HG02973 (cell line): ENCODE results near the gene RPN1.
"Not testable (repeated sequence)": the region's sequence is repeated elsewhere in the genome, so short reads cannot be mapped to it uniquely, and the experiment has no call there.

Experiments
- ATAC-seq: cut with Tn5 transposase; IDR thresholded peaks from one replicate; pipeline ENCODE4 v1.9.1; 2021; ENCODE audit warnings: moderate library complexity; ENCODE audit not compliant: unreplicated experiment

RPN1 gene

DNA sequence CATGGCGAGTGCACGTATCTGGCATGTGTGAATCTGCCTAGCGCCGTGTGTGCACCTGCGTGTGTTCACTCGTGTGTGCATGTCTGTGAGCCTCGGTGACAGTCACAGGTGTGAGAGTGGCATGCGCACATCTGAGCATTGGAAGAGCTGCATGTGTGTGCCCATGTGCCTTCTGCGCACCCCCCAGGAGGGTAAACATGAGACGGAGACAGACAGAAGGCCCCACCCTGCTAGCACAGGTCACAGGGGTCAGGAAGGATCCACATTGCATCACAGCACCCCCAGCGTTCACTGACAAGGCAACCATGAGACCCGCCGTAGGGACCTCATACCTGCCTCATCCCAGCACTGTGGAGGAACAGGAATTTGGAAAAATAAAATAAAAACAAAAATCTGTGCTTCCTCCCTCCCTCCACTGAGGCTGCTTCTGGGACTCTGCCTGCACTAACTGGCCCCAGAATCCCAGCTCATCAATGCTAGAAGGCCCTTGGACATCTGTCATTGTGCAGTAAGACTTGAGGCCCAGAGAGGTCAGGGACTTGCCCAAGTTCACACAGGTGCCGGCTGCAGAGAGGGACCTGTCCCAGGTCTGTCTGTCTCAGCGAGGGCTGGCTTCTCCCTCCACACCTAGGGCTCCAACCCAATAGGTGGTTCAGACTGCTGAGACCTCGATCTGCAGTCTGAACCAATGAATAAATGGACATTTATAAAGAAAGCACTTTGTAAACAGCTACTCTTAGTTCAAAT lies 37.4 kb downstream of the RPN1 start:
- ATAC-seq = no peak

DNA sequence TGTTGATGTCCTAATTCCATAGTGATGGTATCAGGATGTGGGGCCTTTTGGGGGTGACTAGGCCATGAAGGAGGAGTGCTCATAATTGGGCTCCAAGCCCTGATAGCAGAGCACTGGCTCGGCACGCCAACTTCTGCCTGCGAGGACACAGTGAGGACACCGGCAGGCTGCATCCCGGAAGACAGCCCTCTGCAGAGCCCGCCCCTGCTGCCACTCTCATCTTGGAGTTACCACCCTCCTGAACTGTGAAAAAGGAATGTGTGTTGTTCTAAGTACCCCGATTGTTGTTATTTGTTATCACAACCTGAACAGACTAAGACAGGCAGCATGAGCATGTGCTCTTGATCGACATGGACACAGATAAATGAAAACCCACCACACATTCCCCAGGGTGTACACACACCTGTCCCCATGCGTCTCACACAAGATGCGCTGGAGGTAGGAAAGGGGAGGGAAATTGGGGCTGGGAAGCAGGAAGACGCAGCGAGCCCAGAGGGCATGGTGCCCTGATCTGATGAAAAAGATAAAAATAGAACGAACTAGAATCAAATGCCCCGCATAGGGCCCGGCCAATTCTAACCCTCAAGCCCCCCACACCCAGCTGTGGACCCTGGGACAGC lies 40.1 kb downstream of the RPN1 start:
- no peak for ATAC-seq

DNA sequence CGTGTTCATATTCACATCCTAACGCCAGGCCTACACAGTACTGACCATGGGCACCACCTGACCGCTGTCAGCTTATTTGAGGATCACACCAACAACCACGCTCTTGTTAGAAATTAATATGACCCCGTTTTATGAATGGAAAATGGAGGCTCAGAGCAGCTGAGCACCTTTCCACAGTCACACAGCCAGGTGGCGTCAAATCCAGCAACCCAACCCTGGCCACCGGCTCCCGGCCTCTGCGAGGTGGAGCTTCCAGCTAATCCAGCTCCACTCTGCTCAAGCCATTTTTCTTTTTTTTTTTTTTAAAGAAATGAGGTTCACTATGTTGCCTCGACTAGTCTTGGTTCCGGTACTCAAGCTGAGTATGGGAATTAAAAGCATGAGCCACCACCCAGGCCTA lies 41.3 kb downstream of the RPN1 start:
- ATAC-seq = no peak

DNA sequence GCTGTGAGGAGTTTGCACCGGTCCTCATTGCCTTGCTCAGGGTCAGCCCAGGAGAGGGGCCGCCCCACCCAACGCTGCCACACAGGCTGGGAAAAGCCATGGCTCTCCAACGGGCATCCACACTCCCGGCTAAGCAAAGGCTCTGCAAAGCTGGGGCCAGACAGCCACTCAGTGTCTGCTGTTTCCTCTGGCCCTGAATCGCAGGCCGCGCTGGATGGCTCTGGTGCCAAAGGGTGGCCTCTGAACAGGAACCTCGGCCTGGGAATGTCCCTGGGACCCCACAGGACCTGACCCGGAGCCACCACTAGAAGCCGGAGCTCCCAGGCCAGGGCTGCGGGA lies 42.9 kb downstream of the RPN1 start:
- ATAC-seq = no peak

DNA sequence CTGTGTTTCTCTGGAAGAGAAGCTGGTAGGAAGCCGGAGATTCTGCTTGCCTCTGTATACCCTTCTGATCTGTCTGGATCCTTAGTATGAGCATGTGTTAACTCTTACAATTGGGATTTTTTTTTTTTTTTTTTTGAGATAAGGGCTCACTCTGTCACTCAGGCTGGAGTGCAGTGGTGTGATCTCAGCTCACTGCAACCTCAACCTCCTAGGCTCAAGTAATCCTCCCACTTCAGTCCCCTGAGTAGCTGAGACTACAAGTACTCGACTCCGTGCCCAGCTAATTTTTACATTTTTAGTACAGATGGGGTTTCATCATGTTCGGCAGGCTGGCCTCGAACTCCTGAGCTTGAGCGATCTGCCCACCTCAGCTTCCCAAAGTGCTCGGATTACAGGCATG lies 44.5 kb downstream of the RPN1 start:
- no peak for ATAC-seq

DNA sequence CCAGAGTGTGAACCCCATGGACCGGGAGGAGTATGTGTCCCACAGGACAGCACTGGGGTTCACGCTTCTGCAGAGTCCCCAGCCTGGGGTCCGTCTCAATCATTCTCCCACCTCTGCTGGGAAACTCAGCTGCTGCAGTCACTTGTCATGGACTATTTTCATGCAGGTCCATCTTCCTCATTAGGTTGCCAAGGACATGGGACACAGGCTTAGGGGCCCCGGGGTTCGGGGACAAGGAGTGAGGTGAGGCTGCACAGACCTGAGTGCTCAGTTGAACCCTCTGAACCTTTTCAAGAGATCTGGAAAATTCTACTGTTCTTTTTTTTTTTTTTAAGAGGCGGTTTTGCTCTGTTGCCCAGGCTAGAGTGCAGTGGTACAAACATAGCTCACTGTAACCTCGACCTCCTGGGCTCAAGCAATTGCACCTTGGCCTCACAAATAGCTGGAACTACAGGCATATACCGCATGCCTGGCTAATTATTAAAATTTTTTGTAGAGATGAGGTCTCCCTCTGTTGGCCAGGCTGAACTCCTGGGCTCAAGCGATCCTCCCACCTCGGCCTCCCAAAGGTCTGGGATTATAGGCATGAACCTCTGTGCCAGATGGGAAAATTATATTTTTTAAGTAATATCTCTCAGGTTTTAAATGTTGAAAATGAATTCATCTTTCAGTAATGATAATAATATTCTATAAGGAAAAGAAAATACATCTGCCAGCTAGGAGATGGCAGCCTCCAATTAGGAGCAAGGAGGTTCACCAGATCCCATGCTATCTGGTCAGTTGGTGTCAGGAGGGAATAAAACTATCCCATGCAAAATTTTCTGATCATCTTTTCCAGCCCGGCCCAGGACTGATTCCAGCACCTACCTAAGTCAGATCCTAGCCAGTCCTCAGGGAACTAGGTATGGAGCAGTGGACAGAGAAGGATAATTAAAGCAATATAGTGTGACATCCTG lies 45.2 kb downstream of the RPN1 start:
- ATAC-seq = no peak

DNA sequence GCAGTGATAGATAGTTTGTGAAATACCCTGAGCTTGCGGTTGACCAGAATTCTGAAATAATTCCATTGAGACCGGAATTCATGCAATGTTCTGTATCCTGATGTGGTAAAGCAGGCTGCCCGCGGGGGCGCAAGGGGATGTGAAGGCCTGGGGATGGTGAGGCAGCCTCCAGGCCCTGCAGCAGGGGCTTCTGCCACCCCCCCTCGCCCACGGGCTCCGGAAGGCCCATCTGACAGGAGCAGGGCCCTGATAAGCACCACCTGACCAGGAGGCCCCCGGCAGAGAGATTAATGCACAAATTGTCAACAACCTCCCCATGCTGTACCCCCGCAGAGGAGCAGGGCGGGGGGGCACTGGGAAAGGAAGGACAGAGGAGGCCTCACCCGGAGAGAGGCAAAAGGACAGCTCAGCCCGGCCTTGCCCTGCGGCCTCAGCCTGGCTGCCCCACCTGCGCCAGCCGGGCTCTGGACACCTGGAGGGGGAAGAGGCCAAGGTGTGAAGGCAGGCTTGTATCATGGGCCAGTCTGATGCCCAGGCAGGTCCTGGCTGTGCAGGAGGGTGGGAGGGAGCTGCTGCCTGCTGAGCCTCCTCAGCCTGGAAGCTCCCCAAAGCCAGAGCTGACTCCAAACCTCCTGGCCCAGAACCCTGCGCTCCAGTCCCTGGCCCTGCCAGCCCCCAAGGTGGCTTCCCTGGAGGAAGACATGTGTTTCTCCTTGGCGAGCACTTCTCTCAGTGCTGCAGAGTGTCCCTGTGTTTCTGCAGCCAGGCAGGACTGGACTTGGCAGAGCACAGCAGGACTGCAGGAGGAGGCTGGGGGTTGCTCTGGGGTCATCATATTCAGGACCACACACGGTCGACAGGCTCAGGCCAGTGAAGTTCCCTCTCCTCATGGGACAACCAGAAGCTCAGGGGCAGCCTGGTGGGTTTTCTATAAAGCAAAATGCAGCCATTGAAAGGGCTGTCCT lies 46.5 kb downstream of the RPN1 start:
- no peak for ATAC-seq

DNA sequence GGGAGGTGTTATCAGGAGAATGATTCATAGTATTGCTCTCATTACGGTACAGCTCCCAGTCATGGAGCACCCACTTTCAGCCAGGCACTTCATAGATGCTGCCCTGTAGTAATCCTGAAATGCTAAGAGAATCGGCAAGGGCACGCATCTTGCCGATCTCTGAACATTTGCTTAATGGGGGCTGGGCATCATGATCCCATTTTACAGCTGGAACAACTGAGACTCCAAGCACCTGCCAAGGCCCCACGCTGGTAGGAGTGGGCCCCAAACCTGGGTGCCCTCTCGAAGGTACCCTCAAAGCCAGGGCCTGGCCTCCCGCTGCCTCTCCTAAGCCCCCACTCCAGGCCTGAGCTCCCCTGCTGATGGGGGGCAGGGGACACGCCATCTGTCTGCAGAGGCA lies 47.3 kb downstream of the RPN1 start:
- ATAC-seq = no peak

DNA sequence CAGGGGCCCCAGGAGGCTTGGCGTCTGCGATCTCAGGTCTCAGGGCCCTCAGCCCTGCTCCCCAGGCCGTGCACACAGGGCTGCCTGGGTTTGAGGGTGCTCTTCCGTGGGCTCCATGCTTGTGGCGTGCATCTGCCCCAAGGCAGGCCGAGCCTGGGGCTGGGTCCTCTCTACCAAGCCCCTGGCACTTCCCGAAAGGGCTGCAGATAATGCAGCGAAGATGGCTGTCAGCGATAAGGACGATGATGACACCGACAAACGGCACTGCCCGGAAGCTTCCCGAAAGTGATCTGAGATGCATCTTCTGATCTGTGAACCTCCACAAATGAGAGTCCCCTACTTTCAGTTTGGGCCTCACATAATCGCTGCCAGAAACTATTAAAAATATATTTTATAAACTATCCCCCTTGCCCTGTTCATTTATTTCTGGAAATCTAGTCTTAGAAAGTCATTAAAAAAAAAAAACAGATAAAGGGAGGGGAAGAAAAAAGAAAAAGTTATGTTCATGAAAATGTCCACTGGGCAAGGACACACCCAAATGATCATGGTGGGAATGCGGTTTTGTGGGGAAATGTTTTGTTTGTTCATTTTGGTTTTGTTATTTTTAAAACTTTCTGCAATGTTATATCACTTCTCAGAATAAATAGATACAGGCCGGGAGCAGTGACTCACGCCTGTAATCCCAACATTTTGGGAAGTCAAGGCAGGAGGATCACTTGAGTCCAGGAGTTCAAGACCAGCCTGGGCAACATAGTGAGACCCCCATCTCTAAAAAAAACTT lies 51.5 kb downstream of the RPN1 start:
- ATAC-seq = no peak

DNA sequence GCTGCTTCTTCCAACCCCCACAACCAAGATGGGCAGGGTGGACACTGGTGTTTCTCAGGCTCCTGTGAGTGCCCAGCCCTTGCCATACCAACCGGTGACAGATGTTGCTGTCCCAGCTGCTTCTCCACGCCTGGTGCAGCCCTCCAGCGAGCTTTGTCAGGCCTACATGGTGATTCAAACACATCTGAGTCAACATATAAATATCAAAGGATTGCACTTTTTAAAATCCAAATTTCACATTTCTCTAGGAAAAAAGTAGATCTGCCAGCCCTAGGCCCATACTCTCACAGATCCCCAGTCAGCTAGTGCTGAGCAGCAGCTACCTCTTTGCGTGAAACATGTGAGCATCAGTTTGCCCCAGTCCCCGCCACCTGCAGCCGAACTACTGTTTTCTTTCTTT lies 52.7 kb downstream of the RPN1 start:
- no peak for ATAC-seq

DNA sequence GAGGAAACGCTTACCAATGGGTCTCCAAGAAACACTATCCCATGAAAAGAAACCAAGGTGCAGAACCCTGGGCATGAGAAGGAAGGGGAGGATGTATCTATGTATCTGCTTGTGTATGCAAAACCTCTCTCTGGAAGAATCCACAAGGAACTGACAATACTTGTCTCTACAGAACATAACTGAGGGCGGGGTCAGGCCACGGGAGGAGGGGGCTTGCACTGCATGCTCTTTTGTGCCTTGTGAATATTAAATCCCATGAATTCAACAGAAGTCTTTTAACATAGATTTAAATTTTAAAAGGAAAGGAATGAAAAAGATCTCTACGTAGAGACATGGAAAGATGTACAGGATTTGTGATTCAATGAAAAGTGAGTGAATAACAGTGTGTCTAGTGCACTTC lies 57.8 kb downstream of the RPN1 start:
- ATAC-seq = no peak

DNA sequence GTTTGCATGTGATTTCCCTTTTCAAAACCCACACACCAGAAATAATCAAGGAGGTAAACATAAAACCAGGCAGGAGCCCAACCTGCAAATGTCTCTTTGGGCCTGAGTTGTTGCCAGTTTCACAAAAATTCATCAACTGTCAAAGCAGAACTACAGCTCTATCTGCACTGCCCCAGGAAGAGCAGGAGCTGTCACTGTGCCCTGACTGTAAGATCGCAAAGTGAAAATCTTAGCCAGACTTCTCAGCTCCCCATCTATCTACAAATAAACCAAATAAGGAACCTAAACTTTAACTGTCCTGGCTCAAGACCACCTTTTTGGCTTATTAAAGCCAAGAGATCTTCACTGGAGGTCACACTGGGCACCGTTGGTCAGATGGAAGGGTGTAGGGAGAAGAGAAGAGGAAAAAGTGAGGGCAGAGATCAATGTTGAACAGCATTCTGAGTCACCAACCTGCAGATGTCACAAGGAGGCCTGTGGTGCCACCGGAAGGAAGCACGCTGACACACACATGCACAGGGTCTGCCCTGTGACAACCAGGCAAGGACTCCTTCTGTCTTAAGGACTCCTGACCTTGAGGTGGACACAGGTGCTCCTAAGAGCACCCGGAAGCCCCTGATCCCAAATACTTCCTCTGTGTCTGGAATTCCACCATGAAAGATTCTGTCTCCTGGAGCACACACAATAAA lies 58.7 kb downstream of the RPN1 start:
- no peak for ATAC-seq

DNA sequence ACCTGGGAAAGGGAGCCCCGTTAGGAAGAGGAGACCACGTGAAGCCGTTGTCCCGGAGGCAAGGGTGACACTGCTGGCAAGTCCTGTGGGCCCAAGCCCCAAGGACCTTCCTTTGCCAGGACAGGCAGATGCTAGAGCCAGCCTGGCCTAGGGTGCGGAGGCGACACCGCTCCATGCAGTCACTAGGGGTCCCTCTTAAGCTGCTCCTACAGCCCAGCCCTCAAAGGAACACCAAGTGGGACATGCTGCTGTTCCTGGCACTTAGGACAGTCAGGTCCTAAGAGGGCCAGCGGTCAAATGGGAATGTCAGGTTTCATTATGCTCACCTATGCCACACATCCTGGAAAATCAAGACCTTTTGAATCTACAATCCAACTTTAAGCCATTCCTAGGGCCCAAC lies 59.7 kb downstream of the RPN1 start:
- no peak for ATAC-seq

DNA sequence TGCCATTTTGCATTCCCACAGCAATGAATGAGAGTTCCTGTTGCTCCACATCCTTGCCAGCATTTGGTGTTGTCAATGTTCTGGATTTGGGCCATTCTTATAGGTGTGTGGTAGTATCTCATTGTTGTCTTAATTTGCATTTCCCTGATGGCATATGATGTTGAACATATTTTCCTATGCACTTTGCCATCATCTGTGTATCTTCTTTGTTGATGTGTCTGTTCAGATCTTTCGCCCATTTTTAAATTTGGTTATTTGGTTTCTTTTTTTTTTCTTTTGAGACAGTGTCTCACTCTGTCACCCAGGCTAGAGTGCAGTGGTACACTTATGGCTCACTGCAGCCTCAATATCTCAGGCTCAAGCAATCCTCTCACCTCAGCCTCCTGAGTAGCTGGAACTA lies 60.6 kb downstream of the RPN1 start:
- not testable (repeated sequence) for ATAC-seq

DNA sequence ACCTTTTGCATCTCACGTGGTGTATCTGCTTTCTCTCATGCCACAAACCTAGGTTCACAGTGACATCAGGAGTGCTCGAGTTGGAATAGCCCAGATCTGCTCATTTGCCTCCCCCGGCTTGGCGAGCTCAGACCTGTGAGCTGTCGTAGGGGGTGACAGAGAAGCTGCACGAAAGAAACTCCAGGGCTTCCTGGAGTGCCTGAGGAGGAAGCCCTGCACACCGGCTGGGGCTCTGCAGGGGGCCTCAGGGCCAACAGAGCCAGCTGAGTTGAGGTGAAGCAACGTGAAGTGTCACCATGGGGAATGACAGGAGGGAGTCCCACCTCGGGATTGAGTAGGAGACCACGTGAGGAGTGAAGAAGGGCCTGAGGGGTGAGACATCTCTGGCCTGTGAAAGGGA lies 62.5 kb downstream of the RPN1 start:
- ATAC-seq = no peak

DNA sequence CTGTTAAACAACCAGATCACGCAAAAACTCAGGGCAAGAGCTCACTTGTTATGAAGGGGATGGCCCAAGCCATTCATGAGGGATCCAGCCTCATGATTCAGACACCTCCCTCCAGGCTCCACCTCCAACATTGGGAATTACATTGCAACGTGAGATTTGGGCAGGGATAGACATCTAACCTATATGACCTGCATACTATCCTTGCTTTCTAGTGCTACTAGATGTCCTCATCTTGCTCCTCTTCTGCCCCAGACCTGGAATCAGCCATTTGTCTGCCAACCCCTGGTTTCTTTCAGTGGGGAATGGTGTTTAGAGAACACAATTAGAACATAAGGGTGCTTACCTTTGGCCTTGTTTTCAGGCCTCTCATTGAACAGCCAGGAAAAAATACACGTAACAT lies 63.2 kb downstream of the RPN1 start:
- no peak for ATAC-seq

DNA sequence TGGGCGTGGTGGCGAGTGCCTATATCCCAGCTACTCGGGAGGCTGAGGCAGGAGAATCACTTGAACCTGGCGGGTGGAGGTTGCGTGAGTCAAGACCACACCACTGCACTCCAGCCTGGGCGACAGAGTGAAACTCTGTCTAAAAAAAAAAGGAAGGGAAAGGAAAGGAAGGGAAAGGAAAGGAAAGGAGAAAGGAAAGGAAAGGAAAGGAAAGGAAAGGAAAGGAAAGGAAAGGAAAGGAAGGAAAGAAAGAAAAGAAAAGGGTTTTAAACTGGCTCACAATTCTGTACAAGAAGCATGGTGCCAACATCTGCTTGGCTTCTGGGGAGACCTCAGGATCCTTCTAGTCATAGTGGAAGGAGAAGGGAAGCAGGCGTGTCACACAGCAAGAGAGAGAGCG lies 63.7 kb downstream of the RPN1 start:
- not testable (repeated sequence) for ATAC-seq

DNA sequence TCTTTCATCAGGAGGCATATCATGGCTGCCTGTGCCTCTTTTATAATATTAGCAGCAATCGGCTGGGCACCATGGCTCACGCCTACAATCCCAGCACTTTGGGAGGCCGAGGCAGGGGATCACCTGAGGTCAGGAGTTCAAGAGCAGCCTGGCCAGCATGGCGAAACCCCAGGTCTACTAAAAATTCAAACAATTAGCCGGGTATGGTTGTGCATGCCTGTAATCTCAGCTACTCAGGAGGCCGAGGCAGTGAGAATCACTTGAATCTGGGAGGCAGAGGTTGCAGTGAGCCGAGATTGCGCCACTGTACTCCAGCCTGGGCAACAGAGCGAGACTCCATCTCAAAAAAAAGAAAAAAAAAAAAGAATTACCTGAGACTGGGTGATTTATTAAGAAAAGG lies 64.2 kb downstream of the RPN1 start:
- not testable (repeated sequence) for ATAC-seq

DNA sequence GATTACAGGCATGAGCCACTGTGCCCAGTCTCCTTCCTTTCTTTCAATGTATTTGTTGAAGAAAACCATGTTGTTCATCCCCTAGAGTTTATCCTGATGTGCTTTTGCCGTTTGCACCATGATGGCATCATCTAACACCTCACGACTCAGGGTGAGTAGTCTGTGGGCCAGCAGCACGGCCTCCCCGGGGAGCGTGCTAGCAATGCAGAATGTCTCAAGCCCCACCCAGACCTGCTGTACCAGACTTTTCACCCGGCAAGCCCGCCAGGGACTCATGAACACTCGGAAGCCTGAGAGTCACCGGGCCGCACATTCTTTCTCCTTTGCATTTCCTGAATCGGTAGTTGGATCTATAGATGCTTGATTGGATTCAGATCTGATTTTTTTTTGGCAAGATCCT lies 64.6 kb downstream of the RPN1 start:
- ATAC-seq = no peak
